ENCODE results near the gene STIM2.
"Not testable (repeated sequence)": the region's sequence is repeated elsewhere in the genome, so short reads cannot be mapped to it uniquely, and the experiment has no call there.

STIM2 gene

DNA sequence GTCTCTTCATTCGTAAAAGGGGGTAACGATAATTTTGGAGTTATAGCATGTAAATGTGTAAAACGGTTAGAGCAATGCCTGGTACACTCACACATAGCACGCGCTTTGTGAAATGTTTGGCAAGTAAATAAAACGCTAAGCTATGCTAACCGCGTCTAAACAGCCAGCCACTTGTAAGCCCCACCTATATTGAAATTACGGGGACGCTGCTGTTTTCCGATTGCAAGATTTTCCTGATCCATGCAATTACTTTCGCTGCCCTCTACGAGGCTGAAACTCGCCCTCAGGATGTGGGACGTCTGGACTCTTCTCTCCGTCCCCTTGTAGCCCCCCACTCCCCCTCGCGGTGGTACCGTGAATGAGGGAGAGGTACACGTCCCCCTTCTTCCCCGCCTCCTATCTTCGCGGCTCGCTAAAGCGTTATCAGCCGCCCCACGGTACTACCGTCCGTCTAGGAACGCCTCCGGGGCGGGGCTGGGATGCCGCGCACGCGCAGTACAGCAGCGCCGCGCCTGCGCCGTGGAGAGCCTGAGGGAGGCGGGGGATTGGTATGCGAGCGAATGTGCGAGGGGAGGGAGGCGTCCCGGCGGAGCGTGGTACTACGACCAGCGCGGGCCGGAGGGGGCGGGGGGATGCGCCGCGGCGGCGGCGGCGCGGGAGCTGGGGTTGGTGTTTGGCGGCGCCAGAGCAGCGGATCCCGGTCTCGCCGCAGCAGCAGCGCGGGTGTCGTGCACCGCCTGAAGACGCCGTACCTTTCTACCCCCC is at the start of gene STIM2:
STIM2 (plus strand) TSS at position 685 of the 765 bp plus-strand sequence.
- peaks cover 26% of the 10 kb centered on the region for H3K27me3 ChIP-seq (ENCODE audit: control insufficient read depth, insufficient read depth, low read length)
- H3K27ac ChIP-seq (ENCODE audit: low read depth, low read length) = peak within 1 kb of the TSS; percentile 86
- H3K9me3 ChIP-seq (ENCODE audit: control insufficient read depth, insufficient read depth, low read length) = no peaks in the 10 kb centered on the region
- H3K4me3 ChIP-seq (ENCODE audit: low read depth, low read length) = peak within 1 kb of the TSS; percentile 79
- H3K36me3 ChIP-seq (ENCODE audit: control insufficient read depth, insufficient read depth, low read length) = no peaks in the 10 kb centered on the region
- peak within 1 kb of the TSS; percentile 44; the same call in 1 of the 2 replicates for H3K9ac ChIP-seq (ENCODE audit: low read depth, low read length)
- peaks cover 45% of the 10 kb centered on the region for H3K4me1 ChIP-seq (ENCODE audit: control insufficient read depth, insufficient read depth, low read length)

DNA sequence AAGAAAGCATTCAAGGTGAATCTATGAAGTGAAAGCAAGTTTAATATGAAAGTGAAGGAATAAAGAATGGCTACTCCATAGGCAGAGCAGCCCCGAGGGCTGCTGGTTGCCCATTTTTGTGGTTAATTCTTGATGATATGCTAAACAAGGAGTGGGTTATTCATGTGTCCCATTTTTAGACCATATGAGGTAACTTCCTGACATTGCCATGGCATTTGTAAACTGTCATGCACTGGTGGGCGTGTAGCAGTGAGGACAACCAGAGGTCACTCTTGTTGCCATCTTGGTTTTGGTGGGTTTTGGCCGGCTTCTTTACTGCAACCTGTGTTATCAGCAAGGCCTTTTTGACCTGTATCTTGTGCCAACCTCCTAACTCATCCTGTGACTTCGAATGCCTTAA is 49.1 kb upstream of the STIM2 start:
- not testable (repeated sequence) for H3K4me3 ChIP-seq (ENCODE audit: low read depth, low read length); H3K9ac ChIP-seq (ENCODE audit: low read depth, low read length); H3K9me3 ChIP-seq (ENCODE audit: control insufficient read depth, insufficient read depth, low read length); H3K27me3 ChIP-seq (ENCODE audit: control insufficient read depth, insufficient read depth, low read length); H3K36me3 ChIP-seq (ENCODE audit: control insufficient read depth, insufficient read depth, low read length); H3K27ac ChIP-seq (ENCODE audit: low read depth, low read length); H3K4me1 ChIP-seq (ENCODE audit: control insufficient read depth, insufficient read depth, low read length)

GRCh38 chr4:26812049-26812714 is 48.5 kb upstream of the STIM2 start:
- Histone ChIP-seq H3K36me3 (ENCODE audit: control insufficient read depth, insufficient read depth, low read length) (no peaks in the 10 kb centered on the region), H3K9me3 (ENCODE audit: control insufficient read depth, insufficient read depth, low read length) (no peaks in the 10 kb centered on the region), H3K9ac (ENCODE audit: low read depth, low read length) (no peak overlapping the region), H3K27me3 (ENCODE audit: control insufficient read depth, insufficient read depth, low read length) (no peaks in the 10 kb centered on the region), H3K4me1 (ENCODE audit: control insufficient read depth, insufficient read depth, low read length) (peaks cover 2% of the 10 kb centered on the region; the same call in 1 of the 2 replicates), H3K27ac (ENCODE audit: low read depth, low read length) (no peak overlapping the region), H3K4me3 (ENCODE audit: low read depth, low read length) (no peak overlapping the region)

- Histone ChIP-seq H3K4me1 (ENCODE audit: control insufficient read depth, insufficient read depth, low read length) (peaks cover 6% of the 10 kb centered on the region), H3K9ac (ENCODE audit: low read depth, low read length) (no peak overlapping the region), H3K27me3 (ENCODE audit: control insufficient read depth, insufficient read depth, low read length) (no peaks in the 10 kb centered on the region), H3K4me3 (ENCODE audit: low read depth, low read length) (no peak overlapping the region), H3K36me3 (ENCODE audit: control insufficient read depth, insufficient read depth, low read length) (no peaks in the 10 kb centered on the region), H3K9me3 (ENCODE audit: control insufficient read depth, insufficient read depth, low read length) (no peaks in the 10 kb centered on the region), H3K27ac (ENCODE audit: low read depth, low read length) (no peak overlapping the region)
These were observed 46.9 kb upstream of the STIM2 start for GRCh38 chr4:26813698-26814097.

- Histone ChIP-seq H3K9me3 (ENCODE audit: control insufficient read depth, insufficient read depth, low read length) (no peaks in the 10 kb centered on the region), H3K4me1 (ENCODE audit: control insufficient read depth, insufficient read depth, low read length) (peaks cover 16% of the 10 kb centered on the region), H3K27me3 (ENCODE audit: control insufficient read depth, insufficient read depth, low read length) (no peaks in the 10 kb centered on the region), H3K36me3 (ENCODE audit: control insufficient read depth, insufficient read depth, low read length) (no peaks in the 10 kb centered on the region), H3K9ac (ENCODE audit: low read depth, low read length) (no peak overlapping the region), H3K27ac (ENCODE audit: low read depth, low read length) (no peak overlapping the region), H3K4me3 (ENCODE audit: low read depth, low read length) (no peak overlapping the region)
These were observed 45.4 kb upstream of the STIM2 start for GRCh38 chr4:26815199-26815598.

DNA sequence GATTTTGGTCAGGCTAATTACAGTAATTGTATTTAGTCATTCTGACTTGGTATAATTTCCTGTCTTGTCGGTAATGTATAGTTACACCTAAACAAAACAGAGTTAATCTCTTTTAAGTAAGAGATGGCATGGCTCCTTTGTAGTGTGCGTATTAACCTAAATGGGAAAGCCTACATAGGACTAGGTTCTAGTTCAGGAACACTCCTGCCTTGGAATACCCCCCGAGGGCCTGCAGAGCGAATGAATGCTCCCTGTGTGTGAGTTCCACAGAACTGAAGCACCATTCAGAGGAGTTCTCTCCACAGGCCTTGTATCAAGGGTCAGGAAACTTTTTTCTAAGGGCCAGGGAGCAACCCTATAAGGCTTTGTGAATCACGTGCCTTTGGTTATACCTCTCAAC is 44.9 kb upstream of the STIM2 start:
- Histone ChIP-seq H3K36me3 (ENCODE audit: control insufficient read depth, insufficient read depth, low read length) (no peaks in the 10 kb centered on the region), H3K9me3 (ENCODE audit: control insufficient read depth, insufficient read depth, low read length) (no peaks in the 10 kb centered on the region), H3K9ac (ENCODE audit: low read depth, low read length) (no peak overlapping the region), H3K4me3 (ENCODE audit: low read depth, low read length) (no peak overlapping the region), H3K27ac (ENCODE audit: low read depth, low read length) (no peak overlapping the region), H3K27me3 (ENCODE audit: control insufficient read depth, insufficient read depth, low read length) (no peaks in the 10 kb centered on the region), H3K4me1 (ENCODE audit: control insufficient read depth, insufficient read depth, low read length) (peaks cover 16% of the 10 kb centered on the region)

- peak overlapping the region; percentile 64 for H3K27ac ChIP-seq (ENCODE audit: low read depth, low read length)
- no peaks in the 10 kb centered on the region for H3K9me3 ChIP-seq (ENCODE audit: control insufficient read depth, insufficient read depth, low read length)
- H3K9ac ChIP-seq (ENCODE audit: low read depth, low read length) = no peak overlapping the region
- H3K27me3 ChIP-seq (ENCODE audit: control insufficient read depth, insufficient read depth, low read length) = no peaks in the 10 kb centered on the region
- peaks cover 20% of the 10 kb centered on the region for H3K4me1 ChIP-seq (ENCODE audit: control insufficient read depth, insufficient read depth, low read length)
- peak overlapping the region; percentile 1; the same call in 1 of the 2 replicates for H3K4me3 ChIP-seq (ENCODE audit: low read depth, low read length)
- no peaks in the 10 kb centered on the region for H3K36me3 ChIP-seq (ENCODE audit: control insufficient read depth, insufficient read depth, low read length)
These were observed 41.6 kb upstream of the STIM2 start for GRCh38 chr4:26819026-26819425.

DNA sequence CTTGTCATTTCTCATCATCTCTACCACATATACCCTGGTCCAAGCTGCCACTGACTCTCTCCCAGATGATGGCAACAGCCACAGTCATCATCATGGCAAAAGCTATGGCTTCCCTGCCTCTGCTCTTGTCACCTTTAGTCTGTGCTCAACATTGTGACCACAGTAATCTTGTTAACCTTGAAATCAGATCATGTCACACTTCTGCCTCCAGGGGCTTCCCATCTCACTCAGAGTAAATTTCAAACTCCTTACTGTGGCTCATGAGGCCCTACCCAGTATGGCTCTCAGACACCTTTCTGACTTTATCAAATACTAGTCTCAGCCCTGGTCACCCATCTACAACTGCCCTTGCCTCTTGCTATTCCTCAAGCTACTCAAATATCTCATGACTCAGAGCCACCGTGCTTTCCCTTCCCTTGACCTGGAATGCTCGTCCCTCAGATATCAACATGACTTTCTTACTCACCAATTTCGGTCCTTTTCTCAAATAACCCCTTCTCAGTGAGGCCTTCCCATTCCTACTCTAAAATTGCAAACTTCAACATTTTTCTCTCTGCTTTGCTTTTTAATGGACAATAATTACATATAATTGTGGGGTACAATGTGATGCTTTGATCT is 41.1 kb upstream of the STIM2 start:
- Histone ChIP-seq H3K4me3 (ENCODE audit: low read depth, low read length) (no peak overlapping the region), H3K27ac (ENCODE audit: low read depth, low read length) (peak overlapping the region; percentile 64), H3K27me3 (ENCODE audit: control insufficient read depth, insufficient read depth, low read length) (no peaks in the 10 kb centered on the region), H3K4me1 (ENCODE audit: control insufficient read depth, insufficient read depth, low read length) (peaks cover 21% of the 10 kb centered on the region), H3K9me3 (ENCODE audit: control insufficient read depth, insufficient read depth, low read length) (no peaks in the 10 kb centered on the region), H3K9ac (ENCODE audit: low read depth, low read length) (no peak overlapping the region), H3K36me3 (ENCODE audit: control insufficient read depth, insufficient read depth, low read length) (no peaks in the 10 kb centered on the region)

DNA sequence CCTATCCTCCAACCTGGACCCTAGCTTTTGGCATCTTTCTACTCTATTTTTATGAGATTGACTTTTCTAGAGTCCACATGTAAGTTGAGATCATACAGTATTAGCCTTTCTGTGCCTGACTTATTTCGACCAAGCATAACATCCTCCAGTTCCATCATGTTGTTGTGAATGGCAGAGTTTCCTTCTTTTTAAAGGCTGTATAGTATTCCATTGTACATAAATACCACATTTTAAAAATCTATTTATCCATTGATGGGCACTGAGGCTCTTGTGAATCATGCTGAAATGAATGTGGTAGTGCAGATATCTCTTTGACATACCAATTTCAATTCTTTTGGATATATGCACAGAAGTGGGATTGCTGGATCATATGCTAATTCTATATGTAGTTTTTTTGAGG is 40.3 kb upstream of the STIM2 start:
- H3K36me3 ChIP-seq (ENCODE audit: control insufficient read depth, insufficient read depth, low read length) = no peaks in the 10 kb centered on the region
- no peak overlapping the region for H3K9ac ChIP-seq (ENCODE audit: low read depth, low read length)
- peaks cover 21% of the 10 kb centered on the region for H3K4me1 ChIP-seq (ENCODE audit: control insufficient read depth, insufficient read depth, low read length)

DNA sequence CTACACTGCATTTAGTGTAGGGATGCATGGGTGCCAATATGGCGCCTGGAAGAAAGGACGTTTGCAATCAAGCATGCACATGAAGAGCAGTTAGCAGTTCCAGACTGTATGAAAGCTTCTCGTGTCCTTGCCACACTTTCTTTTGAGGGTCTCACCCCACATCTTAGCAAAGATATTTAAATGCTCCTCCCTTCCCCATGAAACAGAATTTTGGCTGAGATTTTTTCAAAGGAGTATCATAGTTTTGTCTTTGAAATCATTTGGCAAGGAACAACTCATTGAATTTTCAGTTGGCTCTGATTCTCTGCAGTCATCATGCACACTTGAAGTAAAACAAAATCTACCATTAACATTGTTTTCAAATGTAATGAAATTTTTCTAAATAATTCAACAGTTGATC is 39.6 kb upstream of the STIM2 start:
- Histone ChIP-seq H3K4me1 (ENCODE audit: control insufficient read depth, insufficient read depth, low read length) (peaks cover 21% of the 10 kb centered on the region), H3K9ac (ENCODE audit: low read depth, low read length) (no peak overlapping the region), H3K9me3 (ENCODE audit: control insufficient read depth, insufficient read depth, low read length) (no peaks in the 10 kb centered on the region), H3K4me3 (ENCODE audit: low read depth, low read length) (no peak overlapping the region), H3K36me3 (ENCODE audit: control insufficient read depth, insufficient read depth, low read length) (no peaks in the 10 kb centered on the region), H3K27ac (ENCODE audit: low read depth, low read length) (no peak overlapping the region), H3K27me3 (ENCODE audit: control insufficient read depth, insufficient read depth, low read length) (no peaks in the 10 kb centered on the region)

More for the DNA sequence above, 40.3 kb upstream of the STIM2 start:
- H3K9me3 ChIP-seq (ENCODE audit: control insufficient read depth, insufficient read depth, low read length) = no peaks in the 10 kb centered on the region
- no peak overlapping the region for H3K4me3 ChIP-seq (ENCODE audit: low read depth, low read length)
- H3K27ac ChIP-seq (ENCODE audit: low read depth, low read length) = no peak overlapping the region
- H3K27me3 ChIP-seq (ENCODE audit: control insufficient read depth, insufficient read depth, low read length) = no peaks in the 10 kb centered on the region

Measured in HUES48 (cell line).